K562 (cell line): Measurements from ENCODE around the gene LGI4. TPM values are rescaled to one million over a fixed set of nuclear protein-coding genes. Genes with fewer than 3 reads are reported as not detected.

ENCODE experiments used
- BRCA1 ChIP-seq, 2 experiments: fragments of 450-650 bp in 1 of 2; sonication (generic) in 1 of 2; formaldehyde crosslinking in 1 of 2; IDR thresholded peaks; 2 replicates each; pipeline versions ENCODE4 v1.5.0 to v1.6.1; 2017 to 2020; ENCODE audit warnings: mild to moderate bottlenecking in 1 of 2, missing genetic modification reagents in 1 of 2
- CBFB ChIP-seq: sonication (generic); formaldehyde crosslinking; IDR thresholded peaks from 2 replicates; pipeline ENCODE4 v1.4.0; 2020; ENCODE audit warnings: mild to moderate bottlenecking, missing genetic modification reagents
- CXXC5 ChIP-seq: fragments of 250-450 bp; sonication (Bioruptor Pico); IDR thresholded peaks from 2 replicates; pipeline ENCODE4 v1.8.0; 2022; ENCODE audit warnings: inconsistent platforms, mild to moderate bottlenecking, moderate library complexity
- ELF4 ChIP-seq: fragments of 450-650 bp; formaldehyde crosslinking; IDR thresholded peaks from 2 replicates; pipeline ENCODE4 v1.4.0; 2022; ENCODE audit warnings: missing genetic modification characterization
- GABPB2 ChIP-seq: fragments of 250-450 bp; sonication (Bioruptor Pico); conservative IDR thresholded peaks from 2 replicates; pipeline ENCODE4 v1.5.1; 2021; ENCODE audit warnings: mild to moderate bottlenecking
- MAFG ChIP-seq: fragments of 450-650 bp; conservative IDR thresholded peaks from 2 replicates; pipeline ENCODE4 v1.6.1; 2016; ENCODE audit warnings: missing genetic modification characterization, missing compliant biosample characterization
- MED1 ChIP-seq: sonication (generic); formaldehyde crosslinking; IDR thresholded peaks from 2 replicates; pipeline ENCODE4 v1.8.1; 2023; ENCODE audit warnings: missing genetic modification reagents, borderline replicate concordance
- MEF2D ChIP-seq: conservative IDR thresholded peaks from 2 replicates; pipeline ENCODE4 v1.6.1; 2016; ENCODE audit warnings: low read depth, missing genetic modification characterization, missing compliant biosample characterization
- NR2F6 ChIP-seq: fragments of 450-650 bp; formaldehyde crosslinking; IDR thresholded peaks from 2 replicates; pipeline ENCODE4 v1.4.0; 2020; ENCODE audit warnings: mild to moderate bottlenecking
- PHF20 ChIP-seq: fragments of 450-650 bp; IDR thresholded peaks from 2 replicates; pipeline ENCODE4 v1.6.1; 2018; ENCODE audit not compliant: partially characterized antibody
- PURB ChIP-seq: sonication (generic); formaldehyde crosslinking; IDR thresholded peaks from 2 replicates; pipeline ENCODE4 v1.9.0; 2021; ENCODE audit warnings: low read depth, mild to moderate bottlenecking, missing genetic modification reagents
- SAP30 ChIP-seq: fragments of 200-600 bp; sonication (generic); IDR thresholded peaks from 2 replicates; pipeline ENCODE4 v1.6.1; 2012; ENCODE audit warnings: borderline replicate concordance, low read depth, mild to moderate bottlenecking, moderate library complexity, low read length, control low read depth, inconsistent platforms; ENCODE audit not compliant: insufficient read depth, poor library complexity, severe bottlenecking
- SETDB1 ChIP-seq: IDR thresholded peaks from one replicate; pipeline ENCODE4 v1.6.1; 2012; ENCODE audit warnings: low read length, control low read depth, inconsistent platforms
- SRSF9 ChIP-seq: fragments of 200-400 bp; formaldehyde crosslinking; IDR thresholded peaks from 2 replicates; pipeline ENCODE4 v1.6.1; 2017; ENCODE audit warnings: low read depth, low read length, borderline replicate concordance
- TBL1XR1 ChIP-seq, 2 experiments: IDR thresholded peaks; 2 replicates each; pipeline ENCODE4 v1.6.1; 2012; ENCODE audit warnings: improper control_type of control experiment in 2 of 2, low read length in 2 of 2, mild to moderate bottlenecking in 1 of 2
- TGIF2 ChIP-seq: sonication (generic); formaldehyde crosslinking; IDR thresholded peaks from 2 replicates; pipeline ENCODE4 v1.8.1; 2022; ENCODE audit warnings: mild to moderate bottlenecking, missing genetic modification reagents, moderate library complexity
- ZNF41 ChIP-seq: fragments of 250-450 bp; sonication (Bioruptor Pico); conservative IDR thresholded peaks from 2 replicates; pipeline ENCODE4 v1.4.0; 2020; ENCODE audit warnings: mild to moderate bottlenecking
- polyA plus RNA-seq, 8 experiments: library from polyadenylated mRNA; depleted of rRNA in 4 of 8; stranded (reverse) in 5 of 8; unstranded in 3 of 8; fragments of >200 nt; fragmentation: Nextera tagmentation in 2 of 8; fragmentation: Illumina TruSeq in 1 of 8; extraction: Ambion mirVana in 2 of 8; extraction: Trizol in 1 of 8; gene quantifications; 2 replicates each; pipeline versions ENCODE4 v1.2.1 to v1.2.3, GENCODE V29; 2011 to 2014; ENCODE audit warnings: inconsistent platforms in 1 of 8, missing spikeins in 1 of 8
- total RNA-seq, 7 experiments: library from RNA; depleted of rRNA in 6 of 7; stranded (reverse); fragments of >200 nt in 6 of 7; fragmentation: Illumina TruSeq in 2 of 7; extraction: Trizol in 2 of 7; gene quantifications; 2 replicates each; pipeline versions ENCODE4 v1.2.1 to v1.2.3, GENCODE V29; 2011 to 2021; ENCODE audit warnings: low replicate concordance in 1 of 7
- TF ChIP-seq, protein P1 (sequence below): fragments of 250-450 bp; sonication (Bioruptor Pico); IDR thresholded peaks from 2 replicates; pipeline ENCODE4 v1.4.0; 2020; ENCODE audit warnings: borderline replicate concordance
- TF ChIP-seq, protein P2 (sequence below): fragments of 450-650 bp; formaldehyde crosslinking; IDR thresholded peaks from 2 replicates; pipeline ENCODE4 v1.4.0; 2020; ENCODE audit warnings: mild to moderate bottlenecking, moderate library complexity
- TF ChIP-seq, protein P3 (sequence below): fragments of 250-450 bp; sonication (Bioruptor Pico); IDR thresholded peaks from 2 replicates; pipeline ENCODE4 v1.4.0; 2020; ENCODE audit warnings: mild to moderate bottlenecking

The LGI4 gene
- total and polyA plus RNA-seq, 9 of the 15 experiments (the other 6 are each of a cell fraction or from before 2014, with no cell fraction given) = 0.14 to 0.30 (median 0.24) TPM; not detected in 4

DNA sequence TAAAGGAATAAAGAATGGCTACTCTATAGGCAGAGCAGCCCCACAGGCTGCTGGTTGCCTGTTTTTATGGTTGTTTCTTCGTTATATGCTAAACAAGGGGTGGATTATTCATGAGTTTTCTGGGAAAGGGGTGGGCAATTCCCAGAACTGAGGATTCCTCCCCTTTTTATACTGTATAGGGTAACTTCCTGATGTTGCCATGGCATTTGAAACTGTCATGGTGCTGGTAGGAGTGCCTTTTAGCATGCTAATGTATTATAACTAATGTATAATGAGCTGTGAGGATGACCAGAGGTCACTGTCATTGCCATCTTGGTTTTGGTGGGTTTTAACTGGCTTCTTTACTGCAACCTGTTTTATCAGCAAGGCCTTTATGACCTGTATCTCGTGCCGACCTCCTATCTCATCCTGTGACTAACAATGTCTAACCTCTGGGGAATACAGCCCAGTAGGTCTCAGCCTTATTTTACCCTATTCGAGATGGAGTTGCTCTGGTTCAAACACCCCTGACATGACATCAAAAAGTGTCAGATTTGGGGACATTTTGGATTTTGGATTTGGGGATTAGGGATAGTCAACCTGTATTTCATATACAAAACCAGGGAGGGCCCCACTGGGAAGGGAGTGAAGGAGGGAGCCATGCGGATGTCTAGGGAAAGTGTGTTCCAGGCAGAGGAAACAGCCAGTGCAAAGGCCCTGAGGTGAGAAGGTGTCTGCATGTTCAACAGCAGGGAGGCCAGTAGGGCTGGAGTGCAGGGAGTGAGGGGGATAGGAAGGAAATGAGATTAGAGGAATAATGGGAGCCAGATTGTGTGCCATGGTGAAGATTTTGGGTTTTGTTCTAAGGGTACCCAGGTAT is 30.6 kb upstream of the LGI4 start (continued):
- no peak for TF ChIP-seq MED1 (CRISPR knock-in tag)
- TF ChIP-seq SRSF9 = no peak
- TF ChIP-seq CXXC5 (CRISPR knock-in tag) = peak; percentile 90
- TF ChIP-seq MAFG (tag) = no peak
- TF ChIP-seq BRCA1 (IDR thresholded peaks at IDR 0.05) = no peak
- TF ChIP-seq BRCA1 (CRISPR knock-in tag; IDR thresholded peaks at IDR 0.05) = no peak
- TF ChIP-seq, protein P1, sequence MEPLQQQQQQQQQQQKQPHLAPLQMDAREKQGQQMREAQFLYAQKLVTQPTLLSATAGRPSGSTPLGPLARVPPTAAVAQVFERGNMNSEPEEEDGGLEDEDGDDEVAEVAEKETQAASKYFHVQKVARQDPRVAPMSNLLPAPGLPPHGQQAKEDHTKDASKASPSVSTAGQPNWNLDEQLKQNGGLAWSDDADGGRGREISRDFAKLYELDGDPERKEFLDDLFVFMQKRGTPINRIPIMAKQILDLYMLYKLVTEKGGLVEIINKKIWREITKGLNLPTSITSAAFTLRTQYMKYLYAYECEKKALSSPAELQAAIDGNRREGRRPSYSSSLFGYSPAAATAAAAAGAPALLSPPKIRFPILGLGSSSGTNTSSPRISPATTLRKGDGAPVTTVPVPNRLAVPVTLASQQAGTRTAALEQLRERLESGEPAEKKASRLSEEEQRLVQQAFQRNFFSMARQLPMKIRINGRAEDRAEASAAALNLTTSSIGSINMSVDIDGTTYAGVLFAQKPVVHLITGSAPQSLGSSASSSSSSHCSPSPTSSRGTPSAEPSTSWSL (CRISPR knock-in tag) = no peak
- TF ChIP-seq ZNF41 = peak; percentile 73
- TF ChIP-seq, protein P2, sequence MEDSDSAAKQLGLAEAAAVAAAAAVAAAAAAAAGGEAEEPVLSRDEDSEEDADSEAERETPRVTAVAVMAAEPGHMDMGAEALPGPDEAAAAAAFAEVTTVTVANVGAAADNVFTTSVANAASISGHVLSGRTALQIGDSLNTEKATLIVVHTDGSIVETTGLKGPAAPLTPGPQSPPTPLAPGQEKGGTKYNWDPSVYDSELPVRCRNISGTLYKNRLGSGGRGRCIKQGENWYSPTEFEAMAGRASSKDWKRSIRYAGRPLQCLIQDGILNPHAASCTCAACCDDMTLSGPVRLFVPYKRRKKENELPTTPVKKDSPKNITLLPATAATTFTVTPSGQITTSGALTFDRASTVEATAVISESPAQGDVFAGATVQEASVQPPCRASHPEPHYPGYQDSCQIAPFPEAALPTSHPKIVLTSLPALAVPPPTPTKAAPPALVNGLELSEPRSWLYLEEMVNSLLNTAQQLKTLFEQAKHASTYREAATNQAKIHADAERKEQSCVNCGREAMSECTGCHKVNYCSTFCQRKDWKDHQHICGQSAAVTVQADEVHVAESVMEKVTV (CRISPR knock-in tag) = peak; percentile 33; the same call in 1 of the 2 replicates
- TF ChIP-seq TGIF2 (CRISPR knock-in tag) = no peak
- no peak for TF ChIP-seq GABPB2 (CRISPR knock-in tag)
- no peak for TF ChIP-seq SETDB1
- TF ChIP-seq MEF2D (tag) = peak; percentile 88
- TF ChIP-seq, protein P3, sequence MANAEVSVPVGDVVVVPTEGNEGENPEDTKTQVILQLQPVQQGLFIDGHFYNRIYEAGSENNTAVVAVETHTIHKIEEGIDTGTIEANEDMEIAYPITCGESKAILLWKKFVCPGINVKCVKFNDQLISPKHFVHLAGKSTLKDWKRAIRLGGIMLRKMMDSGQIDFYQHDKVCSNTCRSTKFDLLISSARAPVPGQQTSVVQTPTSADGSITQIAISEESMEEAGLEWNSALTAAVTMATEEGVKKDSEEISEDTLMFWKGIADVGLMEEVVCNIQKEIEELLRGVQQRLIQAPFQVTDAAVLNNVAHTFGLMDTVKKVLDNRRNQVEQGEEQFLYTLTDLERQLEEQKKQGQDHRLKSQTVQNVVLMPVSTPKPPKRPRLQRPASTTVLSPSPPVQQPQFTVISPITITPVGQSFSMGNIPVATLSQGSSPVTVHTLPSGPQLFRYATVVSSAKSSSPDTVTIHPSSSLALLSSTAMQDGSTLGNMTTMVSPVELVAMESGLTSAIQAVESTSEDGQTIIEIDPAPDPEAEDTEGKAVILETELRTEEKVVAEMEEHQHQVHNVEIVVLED (CRISPR knock-in tag) = peak; percentile 33; the same call in 1 of the 2 replicates
- no peak for TF ChIP-seq TBL1XR1 (IDR thresholded peaks at IDR 0.05; ENCODE audit: low read length in 2 of 2)
- TF ChIP-seq PURB = no peak
- TF ChIP-seq ELF4 (CRISPR knock-in tag) = no peak
- no peak for TF ChIP-seq NR2F6 (CRISPR knock-in tag)
- no peak for TF ChIP-seq CBFB (CRISPR knock-in tag)
- no peak for TF ChIP-seq SAP30
- peak; percentile 25 for TF ChIP-seq PHF20
